Glomerular visceral epithelial cell (primary cell): ENCODE results near the gene CDH11.
A peak's percentile ranks its signal among the peaks of the same experiment; 100 is the strongest.

Experiments used
- DNase-seq: peaks from one replicate; pipeline ENCODE4 v3.0.0-alpha.2; 2016; ENCODE audit errors: extremely low spot score

Gene CDH11

DNA sequence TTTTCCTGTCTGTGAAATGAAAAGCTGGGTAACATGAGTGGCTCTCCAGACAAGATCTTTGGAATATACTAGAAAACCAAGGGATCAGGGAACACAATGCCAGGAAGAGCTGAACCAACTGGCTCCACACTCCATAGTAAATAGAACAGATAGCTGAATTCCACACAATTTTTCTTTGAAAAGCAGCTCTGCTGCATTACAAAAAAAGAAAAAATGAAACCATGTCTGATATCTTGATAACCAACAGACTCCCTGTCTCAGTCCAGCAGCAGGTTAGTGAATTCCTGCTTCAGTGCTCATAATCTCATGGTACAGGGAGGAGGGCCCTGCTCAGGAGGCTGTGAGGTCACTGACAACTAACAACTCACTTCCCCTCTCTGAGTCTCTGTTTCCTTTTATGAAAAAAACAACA, 97.1 kb downstream of the CDH11 start:
- no peak for DNase-seq

DNA sequence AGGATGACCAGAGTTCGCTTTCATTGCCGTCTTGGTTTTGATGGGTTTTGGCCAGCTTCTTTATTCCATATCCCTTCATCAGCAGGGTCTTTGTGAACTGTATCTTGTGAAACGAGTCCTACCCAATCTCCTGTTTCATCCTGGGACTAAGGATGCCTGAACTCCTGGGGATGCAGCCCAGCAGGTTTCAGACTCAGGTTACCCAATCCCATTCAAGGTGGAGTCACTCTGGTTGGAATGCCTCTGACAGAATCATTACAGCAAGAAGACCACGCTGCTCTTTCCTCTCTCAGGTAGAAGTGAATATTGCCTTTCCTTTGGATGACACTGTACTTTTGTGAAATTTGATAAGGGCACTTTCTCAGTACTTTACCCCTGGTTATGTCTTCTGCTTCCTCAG, 98.1 kb downstream of the CDH11 start:
- no peak for DNase-seq

DNA sequence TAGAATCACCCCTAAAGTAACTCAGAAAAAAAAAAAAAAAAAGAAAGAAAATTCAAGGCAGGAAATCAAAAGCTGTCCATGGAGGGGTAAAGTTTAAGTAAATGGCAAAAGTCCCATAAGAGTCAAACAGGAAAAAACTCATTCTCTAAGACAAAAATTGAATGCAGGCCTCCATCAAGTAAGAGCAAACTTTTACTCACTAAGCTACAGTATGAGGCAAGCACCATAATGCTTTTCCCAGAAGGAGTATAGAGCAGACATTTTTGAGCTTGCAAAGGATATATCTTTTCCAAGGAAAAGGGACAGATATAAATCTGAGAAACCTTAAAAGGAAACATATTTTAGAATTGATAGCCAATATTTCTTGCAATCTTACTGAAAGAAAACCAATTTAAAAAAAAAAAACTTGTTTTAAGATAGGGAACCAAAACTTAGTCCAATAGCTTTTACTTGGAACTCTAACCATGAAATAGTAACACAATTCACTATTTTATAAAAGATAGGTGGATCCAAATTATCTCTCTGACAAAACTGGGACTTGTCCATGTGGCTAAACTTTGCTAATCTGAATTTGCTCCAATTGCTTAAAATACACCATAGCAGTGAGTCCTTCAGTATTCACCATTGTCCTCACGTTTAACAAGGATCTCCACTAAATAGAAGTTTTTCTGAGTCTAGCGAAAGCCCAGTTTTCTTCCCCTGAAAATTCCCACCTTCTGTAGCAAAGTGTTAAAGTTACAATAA, 99.8 kb downstream of the CDH11 start:
- no peak for DNase-seq

DNA sequence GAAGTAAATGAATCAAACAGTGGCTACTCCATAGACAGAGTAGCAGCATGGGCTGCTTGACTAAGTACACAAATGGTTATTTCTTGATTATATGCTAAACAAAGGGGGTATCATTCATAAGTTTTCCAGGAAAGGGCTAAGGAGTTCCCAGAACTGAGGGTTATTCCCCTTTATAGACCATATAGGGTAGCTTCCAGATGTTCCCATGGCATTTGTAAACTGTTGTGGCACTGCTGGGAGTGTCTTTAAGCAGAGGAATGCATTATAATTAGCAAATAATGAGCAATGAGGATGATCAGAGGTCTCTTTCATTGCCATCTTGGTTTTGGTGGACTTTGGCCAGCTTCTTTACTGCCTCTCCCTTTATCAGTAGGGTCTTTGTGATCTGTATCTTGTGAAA, 105.1 kb downstream of the CDH11 start:
- DNase-seq = no peak

DNA sequence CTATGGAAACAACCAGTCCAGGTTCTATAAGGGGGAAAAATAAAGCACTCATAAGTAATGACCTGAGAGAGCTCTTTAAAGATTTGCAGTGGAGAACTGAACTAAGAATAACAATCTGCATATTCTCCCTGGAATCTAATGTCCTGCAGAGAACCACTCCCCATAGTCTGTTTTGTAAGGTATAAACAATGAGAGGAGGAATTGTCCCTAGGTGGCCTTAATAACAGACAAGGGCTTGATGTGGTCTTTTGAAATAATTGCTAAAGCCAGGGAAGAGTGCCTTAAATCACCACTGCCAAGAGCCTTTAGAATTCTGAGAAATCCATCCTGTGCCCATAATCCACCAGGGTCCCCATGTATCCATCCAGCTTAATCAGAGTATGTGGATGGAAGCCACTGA, 106.3 kb downstream of the CDH11 start:
- DNase-seq = no peak

DNA sequence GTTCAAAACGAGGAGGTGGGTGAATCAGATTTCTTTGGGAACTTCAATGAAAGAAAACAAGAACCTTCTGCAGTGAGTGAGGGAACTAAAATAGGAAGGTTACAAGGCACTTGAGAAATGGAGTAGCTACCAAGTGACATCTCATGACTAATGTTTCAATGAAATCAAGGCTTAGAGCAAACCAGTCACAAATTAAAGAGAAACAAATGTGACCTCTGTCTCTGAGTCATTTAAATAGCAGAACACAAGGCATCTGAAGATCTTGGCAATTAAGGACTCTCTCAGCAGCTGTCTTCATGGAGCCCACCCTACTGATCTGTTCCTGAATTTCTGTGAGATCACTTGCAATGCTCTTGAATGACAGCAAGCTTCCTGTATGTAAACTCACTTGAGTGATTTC, 109.5 kb downstream of the CDH11 start:
- DNase-seq = no peak

DNA sequence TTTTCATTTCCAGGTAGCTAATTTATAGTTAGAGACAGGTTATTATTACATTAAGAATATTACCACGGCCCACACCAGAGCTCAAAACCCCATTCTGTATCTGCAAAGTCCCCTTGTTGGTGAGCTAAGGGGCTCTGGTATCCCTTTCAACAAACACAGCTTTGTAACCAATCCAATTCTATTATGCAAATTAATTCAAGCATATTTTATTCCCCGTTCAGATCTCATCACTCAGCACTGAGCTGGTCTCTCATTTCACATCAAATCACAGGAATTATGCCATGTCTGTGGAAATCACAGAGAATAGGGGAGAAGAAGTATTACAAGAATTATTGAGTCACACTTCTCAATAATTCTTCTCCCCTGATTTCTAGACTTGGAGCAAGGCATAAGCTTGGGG, 111.7 kb downstream of the CDH11 start:
- no peak for DNase-seq

DNA sequence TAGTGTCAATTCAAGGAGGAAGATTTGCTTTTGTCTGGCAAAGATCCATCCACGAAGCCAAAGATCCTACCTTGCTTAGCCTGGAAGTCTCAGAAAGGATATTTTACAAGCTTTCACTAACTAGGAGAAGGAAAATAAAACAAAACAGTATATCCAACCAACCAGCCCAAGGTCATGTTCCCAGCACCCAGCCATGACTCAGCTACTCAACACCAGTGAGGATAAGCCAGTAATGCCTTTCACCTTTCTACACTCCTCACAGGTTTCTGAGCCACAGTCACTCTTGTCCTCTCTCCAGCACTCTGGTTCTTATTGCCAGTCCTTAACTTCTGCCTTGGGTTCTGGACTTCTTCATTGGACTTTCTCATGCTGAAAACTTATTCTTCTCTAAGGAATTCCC, 116.2 kb downstream of the CDH11 start:
- DNase-seq = no peak

DNA sequence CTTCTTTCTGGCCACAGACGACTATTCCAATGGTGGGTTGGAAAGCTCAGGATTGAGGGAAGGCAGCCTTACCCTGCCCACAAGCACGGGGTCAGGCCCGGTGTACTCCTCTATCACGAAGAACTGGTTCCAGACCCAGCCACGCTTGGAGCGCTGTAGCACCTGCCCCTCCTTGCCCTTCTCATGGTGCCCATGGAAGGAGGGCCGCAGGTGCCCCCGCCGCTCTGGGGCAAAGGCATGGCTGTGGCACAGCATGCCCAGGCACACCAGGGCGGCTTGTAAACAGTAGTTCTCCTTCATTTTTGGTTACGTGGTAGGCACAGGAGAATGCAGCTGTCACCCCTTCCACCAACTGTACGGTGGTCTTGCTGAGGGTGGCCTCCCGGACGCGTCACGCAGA, 117.3 kb downstream of the CDH11 start:
- DNase-seq = no peak

DNA sequence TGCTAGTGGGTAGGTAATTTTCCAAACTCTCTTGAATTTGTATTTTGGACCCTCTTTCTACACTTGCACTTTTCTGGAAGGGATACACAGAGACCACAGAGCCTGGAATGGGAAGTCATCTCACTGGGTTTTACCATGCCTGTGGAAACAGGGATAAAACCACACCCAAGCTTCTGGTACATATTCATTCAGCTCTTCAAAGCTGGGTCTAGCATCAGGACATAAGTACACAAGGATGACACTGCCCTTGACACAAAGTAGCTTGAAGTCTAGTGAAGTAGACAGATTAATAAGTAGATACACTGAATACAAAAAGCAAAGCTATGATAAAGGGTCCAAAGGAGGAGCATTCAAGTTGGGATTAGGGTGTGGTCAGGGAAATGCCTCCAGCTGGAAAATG, 118.2 kb downstream of the CDH11 start:
- no peak for DNase-seq

DNA sequence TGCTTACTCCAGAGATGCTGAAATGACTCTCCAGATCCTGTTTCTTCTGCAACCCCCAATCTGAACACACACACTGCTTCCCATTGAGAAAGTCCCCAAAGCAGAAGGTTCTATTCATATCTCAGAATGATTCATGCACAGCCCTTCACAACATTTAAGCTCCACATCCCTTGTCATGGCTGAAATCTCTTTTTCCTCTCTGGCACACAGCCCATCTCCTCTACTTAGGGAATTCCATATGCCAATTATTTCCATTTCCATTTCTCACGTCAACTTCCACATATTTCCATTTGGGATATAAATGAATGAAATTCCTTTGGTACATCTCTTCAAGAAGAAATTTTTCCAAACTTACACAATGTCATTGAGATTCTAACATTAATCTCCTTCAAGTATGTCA, 119.6 kb downstream of the CDH11 start:
- peak; percentile 3 for DNase-seq

DNA sequence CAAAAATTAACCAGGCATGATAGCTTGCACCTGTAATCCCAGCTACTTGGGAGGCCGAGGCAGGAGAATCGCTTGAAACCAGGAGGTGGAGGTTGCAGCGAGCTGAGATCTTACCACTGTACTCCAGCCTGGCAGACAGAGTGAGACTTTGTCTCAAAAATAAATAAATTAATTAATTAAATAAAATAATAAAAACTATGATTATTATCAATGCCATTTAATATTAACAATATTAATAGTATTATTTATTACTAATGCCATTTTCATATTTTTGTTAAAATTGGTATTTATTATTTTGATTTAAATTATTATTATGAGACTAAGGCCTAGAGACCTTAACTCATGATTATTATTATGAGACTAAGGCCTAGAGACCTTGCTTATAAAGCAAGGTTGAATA, 121.2 kb downstream of the CDH11 start:
- no peak for DNase-seq

DNA sequence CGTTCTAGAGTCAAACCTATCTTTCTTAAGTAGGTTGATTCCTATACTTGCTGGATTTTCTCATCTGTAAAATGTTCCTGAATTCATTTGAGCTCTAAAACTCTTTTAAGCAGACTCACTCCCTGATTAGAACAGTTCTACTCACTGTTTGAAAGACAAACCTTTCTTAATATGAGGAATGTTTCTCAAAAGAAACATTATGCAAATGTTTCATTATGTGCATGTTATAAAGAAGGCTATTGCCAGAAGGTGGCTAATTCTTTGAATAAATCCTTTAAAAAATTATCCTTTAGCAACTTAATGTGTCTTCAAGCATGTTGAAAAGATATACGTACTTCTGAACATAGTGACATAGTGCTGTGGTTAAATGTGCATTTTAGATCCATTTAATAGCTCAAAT, 124.1 kb downstream of the CDH11 start:
- no peak for DNase-seq

DNA sequence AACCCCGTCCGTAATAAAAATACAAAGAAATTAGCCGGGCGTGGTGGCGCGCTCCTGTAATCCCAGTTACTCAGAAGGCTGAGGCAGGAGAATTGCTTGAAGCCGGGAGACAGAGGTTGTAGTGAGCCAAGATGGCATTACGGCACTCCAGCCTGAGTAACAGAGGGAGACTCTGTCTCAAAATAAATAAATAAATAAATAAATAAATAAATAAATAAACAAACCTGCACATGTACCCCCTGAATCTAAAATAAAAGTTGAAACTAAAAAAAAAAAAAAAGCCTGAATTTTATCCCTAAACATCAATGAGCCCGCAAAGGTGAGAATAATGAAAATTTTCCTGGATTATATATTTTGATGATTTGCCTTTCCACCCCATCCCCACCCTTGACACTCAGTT, 124.7 kb downstream of the CDH11 start:
- DNase-seq = no peak

DNA sequence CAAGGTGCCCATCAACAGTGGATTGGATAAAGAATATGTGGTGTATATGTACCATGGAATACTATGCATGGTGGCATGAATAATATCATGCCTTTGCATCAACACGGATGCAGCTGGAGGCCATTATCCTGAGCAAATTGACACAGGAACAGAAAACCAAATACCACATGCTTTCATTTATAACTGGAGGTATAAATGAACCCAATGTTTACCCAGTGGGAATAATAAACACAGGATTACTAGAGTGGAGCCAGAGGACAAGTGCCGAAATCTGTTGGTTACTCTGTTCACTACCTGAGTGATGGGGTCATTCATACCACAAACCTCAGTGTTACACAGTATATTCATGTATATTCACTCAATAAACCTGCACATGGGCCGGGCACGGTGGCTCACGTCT, 125.2 kb downstream of the CDH11 start:
- no peak for DNase-seq

DNA sequence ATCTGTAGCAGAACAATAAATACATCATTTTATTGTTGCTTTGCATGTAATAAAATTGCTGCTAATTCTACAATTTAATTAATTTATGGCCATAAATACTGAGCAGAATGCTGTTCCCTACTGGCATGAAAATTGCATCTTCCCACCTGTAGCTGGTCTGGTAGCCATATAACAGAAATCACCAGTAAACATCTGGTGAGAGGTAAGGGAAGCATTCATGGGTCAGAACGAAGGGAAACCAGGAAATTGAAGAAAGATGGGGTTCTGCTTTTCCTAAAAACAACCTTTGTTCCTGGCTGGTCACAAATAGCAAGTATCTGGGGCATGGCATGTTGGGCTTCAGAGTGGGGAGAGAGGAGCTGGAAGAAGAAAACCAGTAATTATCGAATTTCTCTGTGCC, 128.4 kb downstream of the CDH11 start:
- DNase-seq = no peak

DNA sequence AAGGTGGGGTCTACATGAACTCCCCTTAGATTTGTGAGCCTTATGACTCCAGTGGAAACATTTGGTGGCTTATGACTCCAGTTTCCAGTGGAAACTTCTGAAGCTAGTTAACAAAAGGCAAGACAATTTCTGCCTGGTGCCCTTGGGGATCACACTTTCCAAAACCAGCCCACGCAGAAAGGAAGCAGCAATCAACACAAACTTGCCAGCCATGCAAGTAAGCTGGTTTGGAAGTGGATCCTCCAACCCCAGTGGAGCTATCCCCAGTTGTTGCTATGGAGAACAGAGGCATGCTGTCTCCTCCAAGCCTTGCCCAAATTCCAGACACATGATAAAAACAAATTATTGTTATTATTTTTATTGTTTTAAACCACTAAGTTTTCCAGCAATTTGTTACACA, 130.9 kb downstream of the CDH11 start:
- DNase-seq = no peak

DNA sequence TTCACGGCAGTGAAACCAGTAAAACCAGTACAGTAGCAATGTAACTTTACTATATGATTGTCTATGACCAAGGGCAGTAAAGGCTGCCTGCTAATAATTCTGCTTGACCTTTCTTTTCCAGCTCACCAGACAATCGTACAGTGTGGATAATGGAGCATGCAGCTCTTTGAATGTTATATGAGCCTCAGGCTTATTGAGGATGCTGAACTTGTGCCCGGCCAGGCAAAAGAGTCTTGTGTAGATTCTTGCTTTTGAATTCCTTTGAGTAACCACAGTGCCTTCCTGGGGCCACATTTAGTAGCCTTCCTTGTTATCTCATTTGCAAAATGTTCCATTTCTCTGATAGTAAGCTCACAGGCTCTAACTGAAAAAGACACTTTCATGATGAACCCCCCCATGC, 131.8 kb downstream of the CDH11 start:
- no peak for DNase-seq

DNA sequence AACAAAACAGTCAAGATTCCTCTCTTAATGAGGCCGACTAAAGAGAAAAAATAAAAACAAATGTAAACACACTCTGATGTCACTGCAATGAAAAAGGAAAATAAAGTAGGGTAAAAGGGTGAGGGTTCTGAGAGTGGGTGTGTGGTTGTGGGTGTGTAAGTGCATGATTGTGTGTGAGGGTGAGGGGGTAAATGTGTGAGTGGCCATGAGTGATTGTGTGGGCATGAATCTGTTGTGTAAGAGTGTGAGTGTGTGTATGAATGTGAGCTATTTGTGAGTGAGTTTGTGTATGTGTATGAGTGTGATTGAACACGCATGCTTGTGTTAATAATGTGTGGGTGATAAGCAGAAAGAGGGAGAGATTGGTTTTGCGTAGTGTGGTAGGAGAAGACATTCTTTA, 132.8 kb downstream of the CDH11 start:
- no peak for DNase-seq

DNA sequence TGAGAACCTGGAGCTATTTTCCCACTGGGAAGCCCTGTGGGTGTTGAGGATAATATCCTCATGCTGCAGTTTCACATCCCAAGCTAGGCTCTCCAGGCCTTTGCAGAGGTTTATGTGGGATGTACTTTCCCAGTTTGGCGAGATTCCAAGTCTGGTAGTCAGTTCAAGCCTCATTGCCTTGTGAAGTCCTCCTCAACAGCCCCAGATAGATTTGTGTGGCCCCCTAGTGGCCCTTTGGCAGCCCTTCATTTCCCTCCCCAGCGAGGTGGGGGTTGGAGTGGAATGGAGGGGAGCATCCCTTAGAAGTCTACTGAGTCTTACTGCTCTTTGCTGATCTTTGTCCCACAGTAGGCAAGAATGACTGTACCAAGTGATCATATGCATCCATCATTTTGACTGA, 137.9 kb downstream of the CDH11 start:
- peak; percentile 84 for DNase-seq

DNA sequence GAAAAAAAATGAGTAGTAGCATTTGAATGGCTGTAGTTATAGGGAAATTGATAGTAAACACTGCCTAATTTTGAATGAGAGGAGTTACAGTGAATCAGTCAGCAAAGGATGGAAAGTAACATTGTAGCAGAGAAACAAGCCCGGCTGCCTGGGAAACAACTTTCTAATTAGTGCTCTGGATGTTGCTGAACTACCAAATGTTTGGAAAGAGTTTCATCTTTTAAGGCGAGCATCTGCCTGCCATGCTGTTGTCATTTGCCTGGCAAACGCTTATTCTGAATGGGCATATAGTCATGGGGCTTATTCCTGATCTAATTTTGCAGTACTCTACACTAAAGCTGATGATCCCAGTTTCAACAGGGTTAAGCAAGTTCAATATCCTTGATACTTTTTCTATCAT, 138.6 kb downstream of the CDH11 start:
- no peak for DNase-seq

DNA sequence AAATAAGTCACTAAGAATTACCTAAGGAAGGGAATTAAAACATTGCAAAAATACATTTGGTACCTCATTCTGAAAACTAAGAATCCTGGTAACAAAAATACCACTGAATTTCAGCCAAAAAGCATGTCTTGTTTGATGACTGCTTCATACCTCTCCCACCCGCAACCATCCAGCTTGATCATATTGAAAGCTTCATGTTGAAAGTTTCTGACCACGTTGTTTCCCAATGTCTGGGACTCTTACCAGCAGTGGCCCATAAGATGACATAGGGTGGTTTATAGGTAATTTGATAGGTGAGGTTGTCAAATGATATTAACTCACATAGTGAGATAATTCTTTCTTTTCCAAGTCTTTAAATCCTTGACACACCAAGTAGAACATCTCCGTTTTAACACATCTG, 139.3 kb downstream of the CDH11 start:
- DNase-seq = no peak

DNA sequence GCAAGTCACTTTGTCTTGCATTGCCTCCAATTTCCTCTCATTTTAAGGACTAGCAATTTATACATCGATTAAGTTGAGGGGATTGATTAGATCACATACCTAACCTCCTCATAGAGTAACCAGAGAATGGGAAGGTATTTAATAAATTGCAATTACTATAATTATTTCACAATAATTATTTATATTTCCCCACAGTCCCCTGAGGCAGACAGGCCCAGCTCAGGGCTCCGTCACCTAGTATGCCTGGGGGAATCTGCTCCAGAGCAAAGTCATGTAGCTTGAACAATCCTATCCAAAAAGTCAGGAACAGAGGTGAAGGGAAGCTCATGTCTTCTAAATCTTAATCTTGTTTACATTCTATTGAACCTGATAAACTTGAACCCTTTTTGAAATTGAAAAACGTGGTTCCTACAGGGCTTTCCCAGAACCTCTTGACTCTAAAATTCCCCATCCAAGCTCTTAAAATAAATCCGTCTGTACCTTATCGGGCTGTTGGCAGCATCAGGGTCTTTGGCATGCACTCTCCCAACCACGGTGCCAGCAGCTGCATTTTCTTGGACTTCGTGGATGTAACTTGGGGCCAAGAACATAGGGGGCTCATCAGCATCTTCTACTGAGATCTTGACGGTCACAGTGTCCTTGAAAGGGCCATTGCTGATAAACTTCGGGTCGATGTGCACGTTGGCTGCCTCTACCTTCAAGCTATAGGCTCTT, 140.1 kb downstream of the CDH11 start:
- DNase-seq = no peak
